Measurements from ENCODE around the gene COL5A2. TPM values are rescaled to one million over a fixed set of nuclear protein-coding genes. Genes with fewer than 3 reads are reported as not detected.

The COL5A2 gene
- total RNA-seq, 2 donors from 2014 or later = 8.2 to 17.6 TPM

- no peaks in the 10 kb centered on the region for H3K4me1 ChIP-seq (replicated peaks)
- no peak for DNase-seq (ENCODE audit: low spot score)
- H3K4me3 ChIP-seq = no peak overlapping the region
- TF ChIP-seq POLR2AphosphoS5 (IDR thresholded peaks at IDR 0.05) = no peak
- no peak for TF ChIP-seq POLR2A (IDR thresholded peaks at IDR 0.05)
- no peak for TF ChIP-seq CTCF (IDR thresholded peaks at IDR 0.05)
- H3K9me3 ChIP-seq = no peaks in the 10 kb centered on the region
- intact Hi-C loops (cut with DNase I) = loop anchor here (5.0 kb wide), 3 partner anchors 59 to 294 kb away; partner anchors contain the start of gene COL5A2
- no peaks in the 10 kb centered on the region for H3K36me3 ChIP-seq
- H3K27me3 ChIP-seq (replicated peaks; ENCODE audit: insufficient read depth) = no peaks in the 10 kb centered on the region
- no peak overlapping the region for H3K27ac ChIP-seq
Measured at GRCh38 chr2:189118386-189118785, 61.2 kb downstream of the COL5A2 start.

- TF ChIP-seq POLR2AphosphoS5 (IDR thresholded peaks at IDR 0.05) = no peak
- no peak for TF ChIP-seq CTCF (IDR thresholded peaks at IDR 0.05)
- TF ChIP-seq POLR2A (IDR thresholded peaks at IDR 0.05) = no peak
- Histone ChIP-seq H3K9me3 (no peaks in the 10 kb centered on the region), H3K4me3 (no peak overlapping the region), H3K27me3 (replicated peaks; ENCODE audit: insufficient read depth) (no peaks in the 10 kb centered on the region), H3K36me3 (no peaks in the 10 kb centered on the region), H3K4me1 (replicated peaks) (no peaks in the 10 kb centered on the region), H3K27ac (no peak overlapping the region)
- WGBS = 68% methylated on average over 1 of the region's 1 CpG
- intact Hi-C loops (cut with DNase I) = loop anchor here (5.0 kb wide), 3 partner anchors 60 to 295 kb away; partner anchors contain the start of gene COL5A2
- no peak for DNase-seq (ENCODE audit: low spot score)
Measured at GRCh38 chr2:189116979-189117378, 62.6 kb downstream of the COL5A2 start.

GRCh38 chr2:189116087-189116486 is 63.5 kb downstream of the COL5A2 start:
- no peak for DNase-seq (ENCODE audit: low spot score)
- H3K27ac ChIP-seq = no peak overlapping the region
- no peak for TF ChIP-seq CTCF (IDR thresholded peaks at IDR 0.05)
- TF ChIP-seq POLR2AphosphoS5 (IDR thresholded peaks at IDR 0.05) = no peak
- TF ChIP-seq POLR2A (IDR thresholded peaks at IDR 0.05) = no peak
- H3K4me3 ChIP-seq = no peak overlapping the region
- H3K36me3 ChIP-seq = no peaks in the 10 kb centered on the region
- no peaks in the 10 kb centered on the region for H3K4me1 ChIP-seq (replicated peaks)
- intact Hi-C loops (cut with DNase I) = loop anchor here (5.0 kb wide), 3 partner anchors 61 to 296 kb away; partner anchors contain the start of gene COL5A2
- 68% methylated on average over 4 of the region's 4 CpGs for WGBS
- H3K27me3 ChIP-seq (replicated peaks; ENCODE audit: insufficient read depth) = no peaks in the 10 kb centered on the region
- H3K9me3 ChIP-seq = no peaks in the 10 kb centered on the region

GRCh38 chr2:189115126-189115525 is 64.4 kb downstream of the COL5A2 start:
- WGBS = 36% methylated on average over 2 of the region's 2 CpGs
- no peaks in the 10 kb centered on the region for H3K27me3 ChIP-seq (replicated peaks; ENCODE audit: insufficient read depth)
- no peaks in the 10 kb centered on the region for H3K36me3 ChIP-seq
- DNase-seq (ENCODE audit: low spot score) = no peak
- H3K4me3 ChIP-seq = no peak overlapping the region
- no peaks in the 10 kb centered on the region for H3K9me3 ChIP-seq
- no peak overlapping the region for H3K27ac ChIP-seq
- TF ChIP-seq POLR2AphosphoS5 (IDR thresholded peaks at IDR 0.05) (no peak), CTCF (IDR thresholded peaks at IDR 0.05) (no peak), POLR2A (IDR thresholded peaks at IDR 0.05) (no peak)
- no peaks in the 10 kb centered on the region for H3K4me1 ChIP-seq (replicated peaks)
- intact Hi-C loops (cut with DNase I) = loop anchor here (5.0 kb wide), 3 partner anchors 62 to 297 kb away; partner anchors contain the start of gene COL5A2

GRCh38 chr2:189113963-189114362 is 65.6 kb downstream of the COL5A2 start:
- no peak overlapping the region for H3K4me3 ChIP-seq
- no peak for TF ChIP-seq POLR2A (IDR thresholded peaks at IDR 0.05)
- no peak for TF ChIP-seq POLR2AphosphoS5 (IDR thresholded peaks at IDR 0.05)
- no peak for TF ChIP-seq CTCF (IDR thresholded peaks at IDR 0.05)
- no peak for DNase-seq (ENCODE audit: low spot score)
- no peaks in the 10 kb centered on the region for H3K36me3 ChIP-seq
- WGBS = 67% methylated on average over 2 of the region's 2 CpGs
- H3K4me1 ChIP-seq (replicated peaks) = no peaks in the 10 kb centered on the region
- H3K27ac ChIP-seq = no peak overlapping the region
- intact Hi-C loops (cut with DNase I) = no loop called here
- H3K27me3 ChIP-seq (replicated peaks; ENCODE audit: insufficient read depth) = no peaks in the 10 kb centered on the region
- H3K9me3 ChIP-seq = no peaks in the 10 kb centered on the region
